HG02943 (cell line): ENCODE results near the gene TGFBR1.
A peak's percentile ranks its signal among the peaks of the same experiment; 100 is the strongest.

Experiments
- ATAC-seq: cut with Tn5 transposase; IDR thresholded peaks from one replicate; pipeline ENCODE4 v1.9.1; 2021; ENCODE audit warnings: mild to moderate bottlenecking, low read depth, moderate library complexity; ENCODE audit not compliant: unreplicated experiment

Gene TGFBR1

DNA sequence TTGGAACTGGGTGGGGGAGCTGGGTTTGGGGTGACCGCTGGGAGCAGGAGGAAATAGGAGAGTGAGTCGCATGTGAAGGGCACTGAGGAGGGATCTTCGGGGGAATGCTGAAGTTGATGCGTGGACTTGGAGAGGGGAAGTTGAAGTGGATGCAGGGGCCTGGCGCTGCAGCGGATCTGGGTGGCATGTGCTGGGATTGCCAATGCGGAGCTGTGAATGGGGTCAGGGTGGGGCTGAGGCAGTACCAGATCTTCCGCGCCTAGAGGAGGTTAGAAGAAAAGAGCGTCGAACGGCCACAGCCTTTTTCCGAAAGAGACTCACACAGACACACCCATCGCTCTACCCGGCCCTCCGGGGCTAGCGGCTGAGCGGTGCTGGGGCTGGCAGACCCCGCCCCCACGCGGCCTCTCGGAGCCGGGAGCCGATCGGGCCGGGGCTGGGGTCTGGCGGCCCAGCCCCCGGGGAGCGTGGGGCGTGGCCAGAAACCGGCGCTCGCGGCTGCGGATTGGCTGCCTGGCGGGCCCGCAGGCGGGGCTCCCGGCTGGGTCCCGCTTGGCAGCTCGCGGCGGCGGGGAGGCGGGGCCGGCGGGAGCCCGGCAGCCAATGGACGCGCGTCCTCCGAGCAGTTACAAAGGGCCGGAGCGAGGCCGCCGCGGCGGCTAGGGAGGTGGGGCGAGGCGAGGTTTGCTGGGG is at the start of gene TGFBR1:
Gene TGFBR1 (plus strand): TSS at position 655 of the 693 bp plus-strand sequence. CDS start 93 bp downstream, outside the sequence.
- ATAC-seq = peak; percentile 82

DNA sequence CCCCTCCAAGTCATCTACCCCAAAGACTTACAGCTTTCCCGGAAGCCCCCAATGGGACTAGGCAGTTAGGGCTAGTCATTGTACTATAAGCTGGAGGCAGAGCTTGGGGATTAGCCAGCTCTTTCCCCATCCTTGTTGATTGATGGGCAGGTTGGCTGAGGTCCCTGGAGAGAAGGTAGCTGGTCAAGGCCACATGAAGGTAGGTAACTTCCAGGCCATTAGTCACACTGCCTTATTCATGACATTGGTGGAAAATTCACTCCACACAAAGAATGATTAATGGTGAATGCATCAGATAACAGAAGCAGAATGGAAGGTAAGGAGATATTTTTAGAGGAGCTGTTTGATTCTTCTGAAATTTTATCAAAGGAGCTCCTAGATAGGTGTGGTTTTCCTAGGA is 49.5 kb upstream of the TGFBR1 start:
- ATAC-seq = no peak

DNA sequence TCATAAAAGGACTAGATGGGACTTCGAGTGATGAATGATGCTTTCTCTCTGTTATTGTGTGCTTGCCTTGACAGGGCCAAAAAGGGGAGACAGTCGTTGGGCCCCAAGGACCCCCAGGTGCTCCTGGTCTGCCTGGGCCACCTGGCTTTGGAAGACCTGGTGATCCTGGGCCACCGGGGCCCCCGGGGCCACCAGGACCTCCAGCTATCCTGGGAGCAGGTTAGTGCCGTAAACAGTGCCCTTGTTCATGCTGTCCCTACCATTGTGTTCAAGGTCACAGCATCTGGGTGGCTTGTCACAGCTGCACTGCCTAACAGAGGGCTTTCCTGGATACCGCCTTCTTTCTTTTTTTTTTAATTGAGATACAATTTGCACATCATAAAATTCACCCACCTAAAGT is 48.7 kb upstream of the TGFBR1 start:
- ATAC-seq = no peak

DNA sequence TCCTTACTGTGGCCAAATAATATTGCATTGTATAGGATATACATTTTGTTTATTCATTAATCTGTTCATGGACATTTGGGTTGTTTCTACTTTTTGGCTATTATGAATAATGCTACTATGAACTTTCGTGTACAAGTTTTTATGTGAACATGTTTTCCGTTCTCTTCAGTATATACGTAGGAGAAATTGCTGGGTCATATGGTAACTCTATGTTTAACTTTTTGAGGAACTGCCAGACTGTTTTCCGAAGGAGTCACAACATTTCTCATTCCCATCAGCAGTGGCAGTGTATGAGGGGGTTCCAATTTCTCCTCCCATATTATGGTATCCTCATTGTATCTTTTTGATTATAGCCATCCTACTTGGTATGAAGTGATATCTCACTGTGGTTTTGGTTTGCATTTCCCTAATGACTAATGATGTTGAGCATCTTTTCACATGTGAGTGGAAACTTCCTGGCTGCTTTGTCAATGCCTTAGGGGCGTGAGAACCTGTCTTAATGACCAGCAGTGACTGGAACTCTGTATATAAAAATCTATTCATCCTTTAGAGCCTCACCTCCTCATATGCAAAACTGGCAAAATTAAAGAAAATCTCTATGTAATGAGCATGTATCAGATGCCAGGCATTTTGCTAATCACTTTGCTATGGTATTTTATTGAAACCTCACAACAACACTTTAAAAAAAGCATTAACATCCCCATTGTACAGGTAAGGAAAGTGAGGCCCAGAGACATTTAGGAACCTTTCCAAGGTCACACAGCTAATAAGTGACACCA is 47.8 kb upstream of the TGFBR1 start:
- no peak for ATAC-seq

DNA sequence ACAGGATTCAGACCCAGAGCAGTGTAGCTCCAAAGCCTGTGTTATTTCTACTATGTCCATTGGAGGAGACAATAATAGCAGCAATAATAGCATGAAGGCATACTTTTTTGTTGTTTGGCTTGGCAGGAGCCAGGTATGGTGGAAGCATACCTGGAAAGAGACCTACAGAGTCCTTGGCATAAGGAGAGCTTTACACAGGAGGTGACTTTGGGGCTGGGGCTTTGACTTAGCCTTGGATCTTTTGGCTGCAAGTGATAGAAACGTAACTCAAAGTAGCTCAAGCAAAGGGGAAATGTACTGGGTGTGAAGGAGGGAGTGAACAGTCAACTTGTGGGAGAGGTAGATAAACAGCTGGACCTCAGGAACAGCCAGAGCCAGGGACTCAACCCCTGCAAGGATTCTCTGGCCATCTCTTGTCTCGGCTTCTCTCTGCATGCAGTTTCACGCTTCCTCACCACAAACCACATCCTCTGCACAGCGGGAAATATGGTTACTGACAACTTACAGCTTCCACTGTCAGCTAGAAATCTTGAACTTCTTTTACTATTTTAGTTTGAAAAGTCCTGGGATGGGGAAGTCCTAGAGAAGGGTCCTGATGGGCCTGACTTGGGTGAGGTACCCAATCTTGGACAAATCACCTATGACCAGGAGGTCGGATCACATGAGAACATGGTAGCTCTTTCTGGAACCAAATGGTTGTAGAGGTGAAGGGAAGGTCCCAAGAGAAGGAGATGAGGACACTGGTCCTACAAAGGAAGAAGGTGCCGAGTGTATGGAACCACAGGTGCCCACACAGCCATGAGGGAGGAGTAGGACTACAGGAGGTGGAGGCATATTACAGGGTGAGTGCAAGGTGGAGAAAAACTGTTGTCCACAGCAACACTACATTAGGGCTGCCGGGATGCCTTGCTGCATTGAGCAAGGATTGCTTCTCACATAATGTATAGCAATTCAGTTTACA is 47.0 kb upstream of the TGFBR1 start:
- ATAC-seq = peak; percentile 84

DNA sequence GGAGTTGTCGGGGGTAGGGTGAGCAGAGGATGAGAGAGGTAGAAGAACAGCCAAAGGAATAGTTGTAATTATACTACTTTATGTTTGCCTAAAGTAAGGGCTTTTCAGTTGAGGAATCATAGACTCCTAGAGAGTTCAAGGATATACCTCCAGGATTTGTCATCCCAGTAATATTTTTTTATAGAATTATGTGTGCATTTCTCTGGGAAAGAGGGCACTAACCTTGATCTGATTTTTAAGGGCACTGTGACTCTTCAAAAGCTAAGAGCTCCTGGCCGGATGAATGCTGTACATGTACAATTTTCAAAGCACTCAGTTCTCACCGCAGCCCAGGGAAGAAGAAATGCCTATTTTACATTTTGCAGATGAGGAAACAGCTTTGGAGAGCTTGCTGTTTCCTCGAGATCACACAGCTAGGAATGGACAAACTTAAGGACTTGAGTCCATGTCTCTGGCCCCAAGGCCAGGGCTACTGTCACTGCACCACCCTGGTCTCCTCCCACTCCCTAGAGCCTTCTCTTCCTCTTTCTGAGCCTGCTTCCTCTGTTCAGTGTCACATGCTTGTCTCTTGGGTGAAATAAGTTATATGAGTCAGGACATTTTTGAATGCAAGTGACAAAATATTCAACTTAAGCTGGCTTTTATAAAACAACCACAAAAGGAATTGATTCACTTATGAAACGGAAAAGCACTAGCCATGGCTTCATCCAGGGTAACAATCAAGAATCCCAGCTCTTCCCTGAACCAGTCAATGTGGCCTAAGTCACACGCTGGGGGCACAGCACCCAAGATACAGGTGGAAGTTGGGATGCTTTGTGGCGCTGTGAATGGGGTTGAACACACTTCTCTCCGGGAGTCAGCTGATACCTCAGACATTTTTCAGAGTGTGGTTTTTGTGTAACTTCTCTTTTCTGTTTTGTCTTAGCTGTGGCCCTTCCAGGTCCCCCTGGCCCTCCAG is 45.7 kb upstream of the TGFBR1 start:
- no peak for ATAC-seq

DNA sequence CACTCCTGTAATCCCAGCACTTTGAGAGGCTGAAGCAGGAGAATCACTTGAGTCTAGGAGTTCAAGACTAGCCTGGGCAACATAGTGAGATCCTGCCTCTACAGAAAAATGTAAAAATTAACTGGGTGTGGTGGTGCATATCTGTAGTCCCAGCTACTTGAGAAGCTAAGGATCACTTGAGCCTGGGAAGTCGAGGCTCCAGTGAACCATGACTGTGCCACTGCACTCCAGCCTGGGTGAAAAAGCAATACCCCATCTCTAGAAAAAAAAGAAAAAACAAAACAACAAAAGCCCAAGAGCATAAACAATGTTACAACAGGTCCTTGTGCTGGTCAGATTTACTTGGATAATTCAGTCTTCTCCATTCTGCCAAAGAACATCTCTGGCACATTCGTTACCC is 44.3 kb upstream of the TGFBR1 start:
- ATAC-seq = no peak

DNA sequence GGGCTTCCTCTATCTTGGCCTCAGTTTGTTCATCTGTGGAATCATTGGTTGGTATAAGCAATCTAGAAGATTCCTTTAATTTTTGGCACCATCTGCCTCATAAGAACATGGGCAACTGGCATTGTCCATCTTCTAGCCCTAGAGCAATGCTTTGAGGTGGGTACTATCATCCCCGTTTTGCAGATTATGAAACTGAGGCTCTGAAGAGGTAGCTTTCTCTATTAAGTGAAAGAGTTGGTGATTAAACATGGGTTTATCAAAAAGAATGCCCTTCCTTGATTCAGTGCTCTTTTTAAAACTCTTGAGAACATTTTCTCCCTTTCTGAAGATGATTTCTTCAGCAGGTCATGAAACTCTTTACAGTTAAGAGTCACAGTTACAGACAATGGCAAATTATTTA is 42.4 kb upstream of the TGFBR1 start:
- ATAC-seq = no peak

DNA sequence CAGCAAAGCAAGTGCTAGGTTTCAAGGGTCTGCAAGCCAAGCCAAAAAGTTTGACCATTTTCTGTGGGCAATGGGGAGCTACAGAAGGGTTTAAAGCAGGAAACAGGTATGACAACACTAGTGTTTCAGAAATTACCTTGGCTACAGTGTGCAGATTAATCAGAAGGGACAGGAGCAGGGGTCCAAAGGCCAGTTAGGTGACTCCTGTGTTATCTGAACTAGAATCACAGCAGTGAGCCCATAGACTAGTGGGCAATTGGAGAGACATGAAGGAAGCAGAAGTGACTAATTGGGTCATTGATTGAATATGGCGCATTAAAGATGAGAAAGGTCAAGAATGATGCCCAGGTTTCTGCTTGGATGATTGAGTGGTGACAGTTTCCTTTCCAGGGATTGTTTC is 41.4 kb upstream of the TGFBR1 start:
- no peak for ATAC-seq

DNA sequence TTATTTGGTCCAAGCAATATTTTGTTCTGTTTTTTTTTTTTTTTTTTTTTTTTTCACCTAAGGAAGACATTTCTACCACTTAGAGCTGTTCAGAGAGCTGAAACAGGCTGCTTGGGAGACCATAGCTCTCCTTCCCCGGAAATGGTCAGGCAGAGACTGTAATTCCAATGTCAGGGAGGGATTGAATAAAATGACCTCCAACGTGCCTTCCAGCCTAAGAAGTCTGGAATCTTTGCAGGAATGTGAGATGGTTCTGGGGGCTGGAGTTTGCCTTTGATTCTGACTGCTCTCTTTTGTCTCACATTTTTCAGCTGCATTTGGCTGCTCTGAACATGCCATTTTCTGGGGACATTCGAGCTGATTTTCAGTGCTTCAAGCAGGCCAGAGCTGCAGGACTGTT is 38.3 kb upstream of the TGFBR1 start:
- no peak for ATAC-seq

DNA sequence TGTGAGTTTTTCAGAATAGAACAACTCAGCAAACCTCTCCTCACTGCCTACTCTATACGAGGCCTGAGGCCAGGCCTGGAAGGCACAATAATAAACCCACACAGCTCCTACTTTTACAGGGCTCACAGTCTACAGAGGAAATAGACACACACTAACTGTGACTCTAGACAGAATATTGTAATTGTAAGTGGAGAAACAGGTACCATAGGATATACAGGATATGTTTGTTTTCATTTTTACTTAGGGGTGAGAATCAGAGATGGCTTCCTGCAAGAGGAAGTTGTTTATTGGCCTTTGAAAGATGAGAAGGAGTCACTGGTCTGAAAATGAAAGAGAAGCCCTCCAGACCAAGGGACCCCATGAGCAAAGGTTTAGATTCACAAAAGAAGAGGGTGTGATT is 35.8 kb upstream of the TGFBR1 start:
- ATAC-seq = no peak

DNA sequence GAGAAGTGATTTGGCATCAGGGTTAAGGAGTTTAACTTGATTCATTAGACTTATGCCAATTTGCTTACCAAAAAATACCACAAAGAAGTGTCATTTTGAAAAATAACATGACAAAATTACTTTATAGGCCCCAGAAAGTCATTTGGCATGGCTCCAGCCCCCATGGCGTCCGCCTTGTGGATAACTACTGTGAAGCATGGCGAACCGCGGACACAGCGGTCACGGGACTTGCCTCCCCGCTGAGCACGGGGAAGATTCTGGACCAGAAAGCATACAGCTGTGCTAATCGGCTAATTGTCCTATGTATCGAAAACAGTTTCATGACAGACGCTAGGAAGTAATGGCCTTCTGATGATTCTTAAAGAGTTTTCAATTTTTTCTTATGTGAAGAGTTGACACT is 35.4 kb upstream of the TGFBR1 start:
- no peak for ATAC-seq

DNA sequence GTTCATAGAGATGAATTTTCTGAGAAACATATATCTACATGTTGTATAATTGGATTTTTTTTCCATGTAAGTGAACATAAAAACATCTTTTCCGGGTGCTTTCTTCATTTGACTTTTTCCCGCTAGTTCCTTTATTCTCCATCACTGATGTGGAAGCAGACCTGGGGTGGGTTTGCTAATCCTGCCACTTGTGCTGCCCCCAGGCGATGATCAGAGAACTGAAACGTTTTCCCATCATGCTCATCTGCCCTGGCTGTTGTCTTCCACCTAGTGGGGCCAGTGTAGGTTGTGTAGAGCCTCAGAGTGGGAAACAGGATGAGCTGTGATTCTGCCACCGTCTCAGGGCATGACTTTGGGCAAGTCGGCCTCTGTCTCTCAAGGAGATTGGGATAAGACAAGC is 34.2 kb upstream of the TGFBR1 start:
- no peak for ATAC-seq

DNA sequence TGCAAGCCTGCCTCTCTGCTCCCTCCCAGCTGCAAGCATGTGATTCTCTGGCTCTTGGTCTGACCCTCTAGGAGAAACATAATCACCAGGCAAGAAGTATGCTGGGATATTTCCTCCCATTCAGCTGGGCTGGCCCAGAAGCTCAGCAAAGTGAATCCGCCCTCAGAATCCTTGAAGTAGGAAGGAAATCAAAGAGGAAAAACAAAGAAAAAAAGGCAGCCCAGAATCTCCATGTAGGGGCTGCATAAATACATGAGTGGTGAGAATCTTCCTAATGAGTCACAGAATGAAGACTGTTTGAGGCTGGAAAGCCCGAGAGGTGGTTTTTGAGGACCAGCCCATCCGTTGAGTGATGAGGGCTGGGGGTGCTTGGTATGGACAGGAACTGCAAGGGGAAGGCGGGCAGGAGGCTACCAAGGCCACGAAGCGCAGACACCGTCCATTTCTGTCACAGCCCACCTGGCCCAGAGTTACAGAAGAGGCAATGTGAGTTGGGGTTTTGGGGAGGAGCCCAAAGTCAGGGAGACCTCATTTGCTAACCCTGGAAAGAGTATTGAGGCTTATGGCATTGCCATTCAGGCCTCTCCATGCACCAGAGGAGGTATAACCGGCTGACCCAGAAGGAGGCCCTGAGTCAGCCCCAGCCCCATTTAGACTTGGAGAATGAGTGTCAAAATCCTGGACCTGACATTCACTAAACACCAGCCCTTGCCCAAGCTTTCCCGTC is 33.4 kb upstream of the TGFBR1 start:
- ATAC-seq = no peak

DNA sequence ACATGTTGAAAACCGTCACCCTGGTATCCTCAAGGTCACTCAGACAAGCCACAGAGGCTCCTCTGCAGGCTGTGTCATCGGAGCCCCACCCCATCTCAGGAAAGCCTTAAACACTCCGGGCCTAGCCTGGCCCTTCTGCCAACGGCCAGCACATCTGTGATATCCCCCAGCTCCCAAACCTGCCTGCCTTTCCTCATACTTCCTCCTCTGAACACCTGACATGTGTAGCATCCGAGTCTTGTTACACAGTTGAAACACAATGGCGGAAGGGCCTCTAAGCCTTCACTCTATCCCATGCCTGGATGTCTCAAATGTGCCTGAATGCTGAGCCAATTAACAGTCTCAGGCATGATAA is 32.9 kb upstream of the TGFBR1 start:
- ATAC-seq = no peak

DNA sequence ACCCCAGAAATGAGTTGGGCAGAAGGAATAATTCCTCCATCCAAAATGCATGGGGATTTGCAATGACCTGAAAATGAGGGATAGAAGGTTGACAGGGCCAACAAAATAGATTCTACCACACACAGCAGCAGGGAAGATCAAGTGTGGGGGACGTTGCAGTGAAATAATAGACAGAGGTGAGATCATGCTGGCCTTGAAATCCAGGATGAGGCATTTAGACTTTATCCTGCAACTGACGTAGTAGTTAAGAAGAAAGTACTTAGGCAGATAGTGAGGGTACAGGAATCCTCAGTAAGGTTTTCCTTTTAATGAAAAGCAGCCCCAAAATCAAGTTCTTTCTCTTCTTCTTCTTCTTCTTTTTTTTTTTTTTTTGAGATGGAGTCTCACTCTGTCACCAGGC is 31.6 kb upstream of the TGFBR1 start:
- ATAC-seq = no peak

DNA sequence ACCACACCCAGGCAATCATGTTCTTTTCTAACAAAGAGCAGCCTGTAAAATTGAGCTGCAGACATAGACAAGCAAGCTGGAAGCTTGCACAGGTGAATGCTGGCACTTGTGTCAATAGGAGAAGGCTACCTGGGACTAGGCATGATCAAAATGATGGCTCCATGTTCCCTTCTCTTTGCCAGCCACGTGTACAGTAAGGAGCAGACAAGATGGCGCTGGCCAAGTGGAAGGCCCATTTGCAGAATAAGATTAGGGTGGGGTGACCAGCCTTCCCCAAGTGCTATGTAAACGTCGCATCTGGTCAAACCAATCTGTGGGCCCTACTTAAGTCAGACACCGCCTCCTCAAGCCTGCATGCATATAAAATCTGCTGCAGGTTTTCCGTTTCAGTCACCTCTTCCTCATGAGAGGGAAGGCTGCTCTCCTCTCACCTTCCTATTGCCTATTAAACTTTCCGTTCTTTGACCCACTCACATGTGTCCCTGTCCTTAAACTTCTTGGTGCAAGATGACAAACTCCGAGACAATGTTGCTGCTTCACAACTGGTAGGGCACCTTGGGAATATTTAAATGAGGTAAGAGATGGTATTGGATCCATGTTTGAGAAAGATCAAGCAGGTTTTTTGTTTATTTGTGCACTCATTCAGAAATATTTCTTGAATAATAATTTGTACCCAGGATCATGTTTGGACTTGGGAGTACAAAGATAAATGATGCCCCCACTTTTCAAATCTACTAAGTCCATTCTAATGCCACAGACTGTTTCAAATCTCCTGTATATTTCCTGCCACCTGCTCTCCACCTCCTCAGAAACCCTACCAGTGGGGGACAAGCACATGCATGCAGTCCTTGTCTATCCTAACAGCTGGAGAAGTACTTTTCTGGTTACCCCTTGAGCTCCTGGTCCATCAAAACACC is 30.7 kb upstream of the TGFBR1 start:
- no peak for ATAC-seq

DNA sequence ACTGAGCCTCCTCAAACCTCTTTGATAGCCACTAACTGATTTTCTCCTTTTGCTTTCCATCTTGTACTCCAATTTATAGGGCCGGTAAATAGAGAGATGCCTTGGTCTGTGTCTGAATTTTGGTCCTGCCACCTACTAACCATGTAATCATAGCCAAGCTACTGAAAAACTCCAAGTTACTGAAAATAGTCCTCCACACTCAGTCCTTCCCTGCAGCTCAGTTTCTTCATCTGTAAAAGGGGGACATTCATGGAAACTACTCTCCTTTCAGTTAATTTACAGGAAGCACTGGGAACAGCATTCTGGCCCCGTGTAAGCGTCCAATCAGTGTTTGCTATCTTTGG is 30.0 kb upstream of the TGFBR1 start:
- no peak for ATAC-seq
